ENCODE measurements around the gene HOMER3. TPM values are rescaled to one million over a fixed set of nuclear protein-coding genes. Genes with fewer than 3 reads are reported as not detected.
"Not testable (repeated sequence)": the region's sequence is repeated elsewhere in the genome, so short reads cannot be mapped to it uniquely, and the experiment has no call there.

Gene HOMER3
- polyA plus RNA-seq, 1 donor from 2014 or later, result 83.6 TPM

DNA sequence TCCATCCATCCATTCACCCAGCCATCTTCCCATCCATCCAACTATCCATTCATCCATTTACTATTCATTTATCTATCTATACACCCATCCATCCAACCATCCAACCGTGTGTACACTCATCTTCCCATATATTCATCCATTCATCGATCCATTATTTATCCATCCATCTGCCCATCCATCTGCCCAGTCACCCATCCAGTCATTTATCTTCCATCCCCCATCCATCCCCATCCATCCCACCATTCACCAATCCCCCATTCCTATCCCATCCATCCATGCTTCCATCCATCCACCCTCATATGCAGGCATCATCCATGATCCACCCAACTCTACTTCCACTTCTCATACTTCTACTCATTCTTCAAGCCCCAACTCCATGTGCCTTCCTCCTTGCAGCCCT, 14.0 kb upstream of the HOMER3 start:
- no peaks in the 10 kb centered on the region for H3K36me3 ChIP-seq (ENCODE audit: insufficient read depth, low read length)
- no peaks in the 10 kb centered on the region for H3F3A ChIP-seq (ENCODE audit: insufficient read depth, low read length, poor library complexity, severe bottlenecking)
- no peak overlapping the region for H3K27ac ChIP-seq (ENCODE audit: low read length)
- no peaks in the 10 kb centered on the region for H3K79me2 ChIP-seq (replicated peaks; ENCODE audit: insufficient read depth, low read length)
- H2AFZ ChIP-seq (ENCODE audit: low read depth, low read length), result no peak overlapping the region
- H3K9me3 ChIP-seq (ENCODE audit: low read length), result no peaks in the 10 kb centered on the region
- H3K9me2 ChIP-seq (ENCODE audit: insufficient read depth, low read length), result no peaks in the 10 kb centered on the region
- no peaks in the 10 kb centered on the region for H3K27me3 ChIP-seq (ENCODE audit: insufficient read depth, low read depth, low read length)
- H3K4me3 ChIP-seq (ENCODE audit: low read length), result no peak overlapping the region
- TF ChIP-seq RAD21 (conservative IDR thresholded peaks at IDR 0.05) (no peak), TAF1 (IDR thresholded peaks at IDR 0.05; ENCODE audit: low read depth) (no peak), EZH2 (IDR thresholded peaks at IDR 0.05; ENCODE audit: borderline replicate concordance, insufficient read depth, low read length, poor library complexity, severe bottlenecking) (no peak), CTCF (IDR thresholded peaks at IDR 0.05; ENCODE audit: poor library complexity, severe bottlenecking) (no peak)
- TF ChIP-seq, protein P1, sequence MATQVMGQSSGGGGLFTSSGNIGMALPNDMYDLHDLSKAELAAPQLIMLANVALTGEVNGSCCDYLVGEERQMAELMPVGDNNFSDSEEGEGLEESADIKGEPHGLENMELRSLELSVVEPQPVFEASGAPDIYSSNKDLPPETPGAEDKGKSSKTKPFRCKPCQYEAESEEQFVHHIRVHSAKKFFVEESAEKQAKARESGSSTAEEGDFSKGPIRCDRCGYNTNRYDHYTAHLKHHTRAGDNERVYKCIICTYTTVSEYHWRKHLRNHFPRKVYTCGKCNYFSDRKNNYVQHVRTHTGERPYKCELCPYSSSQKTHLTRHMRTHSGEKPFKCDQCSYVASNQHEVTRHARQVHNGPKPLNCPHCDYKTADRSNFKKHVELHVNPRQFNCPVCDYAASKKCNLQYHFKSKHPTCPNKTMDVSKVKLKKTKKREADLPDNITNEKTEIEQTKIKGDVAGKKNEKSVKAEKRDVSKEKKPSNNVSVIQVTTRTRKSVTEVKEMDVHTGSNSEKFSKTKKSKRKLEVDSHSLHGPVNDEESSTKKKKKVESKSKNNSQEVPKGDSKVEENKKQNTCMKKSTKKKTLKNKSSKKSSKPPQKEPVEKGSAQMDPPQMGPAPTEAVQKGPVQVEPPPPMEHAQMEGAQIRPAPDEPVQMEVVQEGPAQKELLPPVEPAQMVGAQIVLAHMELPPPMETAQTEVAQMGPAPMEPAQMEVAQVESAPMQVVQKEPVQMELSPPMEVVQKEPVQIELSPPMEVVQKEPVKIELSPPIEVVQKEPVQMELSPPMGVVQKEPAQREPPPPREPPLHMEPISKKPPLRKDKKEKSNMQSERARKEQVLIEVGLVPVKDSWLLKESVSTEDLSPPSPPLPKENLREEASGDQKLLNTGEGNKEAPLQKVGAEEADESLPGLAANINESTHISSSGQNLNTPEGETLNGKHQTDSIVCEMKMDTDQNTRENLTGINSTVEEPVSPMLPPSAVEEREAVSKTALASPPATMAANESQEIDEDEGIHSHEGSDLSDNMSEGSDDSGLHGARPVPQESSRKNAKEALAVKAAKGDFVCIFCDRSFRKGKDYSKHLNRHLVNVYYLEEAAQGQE (IDR thresholded peaks at IDR 0.05; ENCODE audit: borderline replicate concordance), result no peak
- H4K20me1 ChIP-seq (ENCODE audit: insufficient read depth), result no peaks in the 10 kb centered on the region
- no peak overlapping the region for H3K4me2 ChIP-seq (ENCODE audit: low read length)
- H3K9ac ChIP-seq (ENCODE audit: low read length), result no peak overlapping the region

DNA sequence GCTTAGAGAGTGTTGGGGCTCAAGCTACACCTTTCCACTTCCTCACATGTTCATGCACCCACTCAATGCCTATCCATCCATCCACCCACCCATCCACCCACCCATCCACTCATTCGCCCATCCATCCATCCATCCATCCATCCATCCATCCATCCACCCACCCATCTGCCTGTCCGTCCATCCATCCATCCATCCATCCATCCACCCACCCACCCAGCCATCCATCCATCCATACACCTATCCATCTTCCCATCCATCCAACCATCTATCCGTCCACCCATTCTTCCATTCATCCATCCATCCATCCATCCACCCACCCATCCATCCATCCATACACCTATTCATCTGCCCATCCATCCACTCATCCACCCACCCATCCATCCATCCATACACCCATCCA, 13.1 kb upstream of the HOMER3 start:
- H3K79me2 ChIP-seq (replicated peaks; ENCODE audit: insufficient read depth, low read length), result no peaks in the 10 kb centered on the region
- no peak overlapping the region for H3K4me2 ChIP-seq (ENCODE audit: low read length)
- no peaks in the 10 kb centered on the region for H3K27me3 ChIP-seq (ENCODE audit: insufficient read depth, low read depth, low read length)
- no peaks in the 10 kb centered on the region for H3K36me3 ChIP-seq (ENCODE audit: insufficient read depth, low read length)
- no peak overlapping the region for H2AFZ ChIP-seq (ENCODE audit: low read depth, low read length)
- no peaks in the 10 kb centered on the region for H3K9me2 ChIP-seq (ENCODE audit: insufficient read depth, low read length)
- no peak overlapping the region for H3K9ac ChIP-seq (ENCODE audit: low read length)
- H4K20me1 ChIP-seq (ENCODE audit: insufficient read depth), result no peaks in the 10 kb centered on the region
- no peaks in the 10 kb centered on the region for H3F3A ChIP-seq (ENCODE audit: insufficient read depth, low read length, poor library complexity, severe bottlenecking)
- TF ChIP-seq CTCF (IDR thresholded peaks at IDR 0.05; ENCODE audit: poor library complexity, severe bottlenecking), result no peak
- no peak for TF ChIP-seq SMC3 (conservative IDR thresholded peaks at IDR 0.05; ENCODE audit: poor library complexity)
- TF ChIP-seq, protein P1 (IDR thresholded peaks at IDR 0.05; ENCODE audit: borderline replicate concordance), result no peak
- no peak for TF ChIP-seq EP300 (conservative IDR thresholded peaks at IDR 0.05; ENCODE audit: poor library complexity, severe bottlenecking)
- TF ChIP-seq RAD21 (conservative IDR thresholded peaks at IDR 0.05), result no peak
- no peak overlapping the region for H3K27ac ChIP-seq (ENCODE audit: low read length)
- no peaks in the 10 kb centered on the region for H3K9me3 ChIP-seq (ENCODE audit: low read length)
- H3K4me3 ChIP-seq (ENCODE audit: low read length), result no peak overlapping the region

DNA sequence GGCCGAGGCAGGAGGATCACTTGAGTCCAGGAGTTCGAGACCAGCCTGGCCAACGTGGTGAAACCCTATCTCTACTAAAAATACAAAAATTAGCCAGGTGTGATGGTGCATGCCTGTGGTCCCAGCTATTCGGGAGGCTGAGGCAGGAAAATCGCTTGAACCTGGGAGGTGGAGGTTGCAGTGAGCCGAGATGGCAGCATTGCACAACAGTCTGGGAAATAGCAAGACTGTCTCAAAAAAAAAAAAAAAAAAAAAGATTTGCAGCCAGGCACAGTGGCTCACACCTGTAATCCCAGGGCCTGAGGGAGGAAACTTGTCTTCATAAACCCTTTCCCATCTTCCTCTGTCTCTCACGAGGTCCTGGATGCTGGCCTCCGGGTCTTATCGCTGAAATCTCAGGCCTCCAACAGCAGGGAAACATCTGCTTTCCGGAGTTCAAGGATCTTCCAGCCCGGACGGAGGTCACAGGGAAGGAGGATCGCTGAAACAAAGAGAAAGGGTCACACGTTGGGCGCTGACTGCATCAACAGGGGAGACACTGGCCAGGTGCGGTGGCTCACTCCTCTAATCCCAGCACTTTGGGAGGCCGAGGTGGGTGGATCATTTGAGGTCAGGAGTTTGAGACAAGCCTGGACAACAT, 11.5 kb upstream of the HOMER3 start:
- not testable (repeated sequence) for H3K9me3 ChIP-seq (ENCODE audit: low read length); H3K79me2 ChIP-seq (replicated peaks; ENCODE audit: insufficient read depth, low read length); H3K4me2 ChIP-seq (ENCODE audit: low read length); H3K9me2 ChIP-seq (ENCODE audit: insufficient read depth, low read length); H3K4me3 ChIP-seq (ENCODE audit: low read length); H3F3A ChIP-seq (ENCODE audit: insufficient read depth, low read length, poor library complexity, severe bottlenecking); H3K36me3 ChIP-seq (ENCODE audit: insufficient read depth, low read length); H3K9ac ChIP-seq (ENCODE audit: low read length); H2AFZ ChIP-seq (ENCODE audit: low read depth, low read length); H3K27me3 ChIP-seq (ENCODE audit: insufficient read depth, low read depth, low read length); H4K20me1 ChIP-seq (ENCODE audit: insufficient read depth); H3K27ac ChIP-seq (ENCODE audit: low read length)
